ENCODE data around the gene GBA2. TPM values are rescaled to one million over a fixed set of nuclear protein-coding genes. Genes with fewer than 3 reads are reported as not detected.

GBA2 gene
- total and polyA plus RNA-seq, 5 donors from 2014 or later = 18.7 to 47.9 (median 23.0) TPM

DNA sequence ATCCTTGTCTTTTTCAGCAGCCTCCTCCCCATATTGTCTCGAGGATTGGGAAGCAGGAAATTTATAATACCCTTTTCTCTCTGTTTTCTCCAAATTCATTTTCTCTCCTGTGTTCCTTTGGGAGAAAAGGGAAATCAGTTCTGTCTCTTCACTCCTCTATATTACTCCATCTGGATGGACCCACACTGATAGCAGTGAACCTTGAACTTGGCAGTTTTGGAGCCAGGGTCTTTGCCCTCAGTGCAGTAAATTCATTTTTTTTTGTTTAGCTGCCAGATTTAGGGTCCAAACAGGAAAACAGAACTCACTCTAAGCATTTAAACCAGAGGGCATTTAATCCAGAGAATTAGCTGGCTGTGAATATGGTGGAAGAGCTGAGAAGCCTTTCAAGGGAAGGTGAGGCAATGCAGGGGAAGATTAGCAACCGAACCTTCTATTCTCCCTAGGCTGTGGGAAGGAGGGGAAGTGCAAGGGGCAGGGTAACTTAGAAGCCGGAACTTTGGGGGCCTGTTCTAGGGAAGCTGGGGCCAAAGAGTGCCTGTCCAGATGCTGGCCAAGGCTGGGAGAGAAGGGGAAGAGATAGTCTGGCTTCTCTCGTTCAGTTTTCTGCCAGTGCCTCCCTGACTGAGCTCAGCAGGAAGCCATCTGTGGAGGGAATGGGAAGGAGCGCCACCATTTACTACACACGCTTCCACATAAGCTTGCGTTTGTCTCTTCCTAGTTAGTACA lies 26.0 kb upstream of the GBA2 start:
- Mint-ChIP-seq H3K9me3 (peaks cover 0 to 2% (median 0%) of the 10 kb centered on the region in 7 donors), H3K4me1 (peaks cover 0 to 13% (median 6%) of the 10 kb centered on the region in 4 donors), H3K27me3 (no peaks in the 10 kb centered on the region), H3K36me3 (peaks cover 12% of the 10 kb centered on the region), H3K27ac (peak overlapping the region in 1 of 3 donors; percentile 55), H3K4me3 (no peak overlapping the region)
- Histone ChIP-seq H3K27me3 (ENCODE audit: control insufficient read depth, insufficient read depth, low read length) (no peaks in the 10 kb centered on the region), H3K4me3 (ENCODE audit: low read depth, low read length) (no peak overlapping the region), H3K9me3 (ENCODE audit: control insufficient read depth in 2 of 2, low read length in 2 of 2) (no peaks in the 10 kb centered on the region), H3K4me1 (ENCODE audit: control insufficient read depth, insufficient read depth, low read length, poor library complexity, severe bottlenecking) (no peaks in the 10 kb centered on the region), H3K27ac (ENCODE audit: insufficient read depth, low read length, poor library complexity, severe bottlenecking) (no peak overlapping the region), H3K36me3 (ENCODE audit: control insufficient read depth, insufficient read depth, low read length) (peaks cover 4% of the 10 kb centered on the region)
- no peak for DNase-seq
- no peak for ATAC-seq (ENCODE audit: low read depth in 2 of 2)

DNA sequence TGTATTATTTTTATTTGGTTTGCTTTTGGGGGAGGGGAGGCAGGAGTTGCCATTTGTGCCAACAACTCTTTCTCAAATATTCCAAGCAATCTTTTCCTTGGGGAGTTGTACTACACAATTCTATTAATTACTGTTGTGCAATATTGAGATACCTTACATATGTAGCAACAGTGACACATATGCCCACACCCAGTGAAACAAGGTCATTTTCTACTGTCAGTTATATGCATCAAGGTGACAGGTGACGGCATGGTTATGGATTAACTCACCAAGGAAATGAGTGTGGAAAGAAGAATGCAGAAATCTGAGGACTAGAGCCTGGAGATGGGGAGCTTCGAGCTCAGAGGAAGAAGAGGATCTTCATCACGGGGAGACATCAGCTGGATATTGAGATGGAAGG lies 22.9 kb upstream of the GBA2 start:
- no peak overlapping the region for H3K27ac Mint-ChIP-seq
- Histone ChIP-seq H3K27me3 (ENCODE audit: control insufficient read depth, insufficient read depth, low read length) (no peaks in the 10 kb centered on the region), H3K4me1 (ENCODE audit: control insufficient read depth, insufficient read depth, low read length, poor library complexity, severe bottlenecking) (no peaks in the 10 kb centered on the region), H3K27ac (ENCODE audit: insufficient read depth, low read length, poor library complexity, severe bottlenecking) (no peak overlapping the region), H3K9me3 (ENCODE audit: control insufficient read depth in 2 of 2, low read length in 2 of 2) (no peaks in the 10 kb centered on the region), H3K4me3 (ENCODE audit: low read depth, low read length) (no peak overlapping the region), H3K36me3 (ENCODE audit: control insufficient read depth, insufficient read depth, low read length) (peaks cover 4% of the 10 kb centered on the region)
- H3K36me3 Mint-ChIP-seq = peaks cover 3% of the 10 kb centered on the region
- DNase-seq (no peak), ATAC-seq (ENCODE audit: low read depth in 2 of 2) (no peak)
- H3K9me3 Mint-ChIP-seq = peaks cover 0 to 2% (median 0%) of the 10 kb centered on the region in 7 donors
- H3K4me1 Mint-ChIP-seq = peaks cover 0 to 12% (median 11%) of the 10 kb centered on the region in 4 donors
- H3K27me3 Mint-ChIP-seq = no peaks in the 10 kb centered on the region
- H3K4me3 Mint-ChIP-seq = no peak overlapping the region

DNA sequence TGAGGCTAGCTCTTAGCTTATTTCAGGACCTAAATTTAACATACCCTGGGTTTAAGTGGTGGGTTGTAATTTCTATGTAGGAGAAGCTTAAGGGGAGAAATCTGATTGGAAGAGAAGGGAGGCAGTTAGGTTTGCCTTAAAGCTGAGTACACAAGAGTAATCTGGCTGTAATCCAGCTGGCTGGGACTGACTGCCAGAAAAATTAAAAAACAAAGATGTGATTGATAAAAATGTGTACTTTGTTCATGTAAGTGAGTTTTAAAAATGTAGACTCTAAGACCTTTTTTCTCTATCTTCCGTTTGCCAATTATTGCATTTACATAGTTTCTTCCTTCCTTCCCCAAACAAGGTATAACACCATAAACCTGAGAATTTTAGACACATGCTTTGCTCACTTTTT lies 22.5 kb upstream of the GBA2 start:
- Histone ChIP-seq H3K27me3 (ENCODE audit: control insufficient read depth, insufficient read depth, low read length) (no peaks in the 10 kb centered on the region), H3K36me3 (ENCODE audit: control insufficient read depth, insufficient read depth, low read length) (peaks cover 4% of the 10 kb centered on the region), H3K27ac (ENCODE audit: insufficient read depth, low read length, poor library complexity, severe bottlenecking) (no peak overlapping the region), H3K4me3 (ENCODE audit: low read depth, low read length) (no peak overlapping the region), H3K9me3 (ENCODE audit: control insufficient read depth in 2 of 2, low read length in 2 of 2) (no peaks in the 10 kb centered on the region), H3K4me1 (ENCODE audit: control insufficient read depth, insufficient read depth, low read length, poor library complexity, severe bottlenecking) (no peaks in the 10 kb centered on the region)
- H3K27me3 Mint-ChIP-seq = no peaks in the 10 kb centered on the region
- DNase-seq (no peak), ATAC-seq (ENCODE audit: low read depth in 2 of 2) (no peak)
- H3K4me1 Mint-ChIP-seq = peaks cover 0 to 16% (median 13%) of the 10 kb centered on the region in 4 donors
- peaks cover 0 to 2% (median 0%) of the 10 kb centered on the region in 7 donors for H3K9me3 Mint-ChIP-seq
- no peak overlapping the region for H3K4me3 Mint-ChIP-seq
- H3K27ac Mint-ChIP-seq = no peak overlapping the region
- peaks cover 3% of the 10 kb centered on the region for H3K36me3 Mint-ChIP-seq

DNA sequence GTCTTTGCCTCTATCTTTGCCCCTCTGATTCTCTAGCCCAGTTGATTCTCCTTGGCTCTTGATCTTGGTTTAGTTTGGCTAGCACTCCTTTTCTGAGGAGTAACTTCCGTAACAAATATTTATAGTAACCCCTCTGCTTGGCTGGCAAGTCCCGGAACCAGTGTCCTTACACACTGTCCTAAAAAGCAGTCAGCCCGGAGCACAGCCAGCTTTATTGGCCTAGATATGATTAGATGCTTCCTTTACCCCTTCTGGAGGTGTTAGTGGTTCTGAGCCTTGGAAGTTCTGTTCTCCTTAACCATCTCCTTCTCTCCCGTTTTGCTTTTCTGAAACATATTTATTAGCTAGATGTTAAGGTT lies 22.0 kb upstream of the GBA2 start:
- H3K4me3 ChIP-seq (ENCODE audit: low read depth, low read length) = no peak overlapping the region
- Mint-ChIP-seq H3K4me1 (peaks cover 0 to 21% (median 18%) of the 10 kb centered on the region in 4 donors), H3K36me3 (peaks cover 3% of the 10 kb centered on the region), H3K27me3 (no peaks in the 10 kb centered on the region), H3K27ac (no peak overlapping the region), H3K9me3 (no peaks in the 10 kb centered on the region), H3K4me3 (no peak overlapping the region)
- no peaks in the 10 kb centered on the region for H3K4me1 ChIP-seq (ENCODE audit: control insufficient read depth, insufficient read depth, low read length, poor library complexity, severe bottlenecking)
- H3K9me3 ChIP-seq (ENCODE audit: control insufficient read depth in 2 of 2, low read length in 2 of 2) = no peaks in the 10 kb centered on the region
- ATAC-seq (ENCODE audit: low read depth in 2 of 2) = no peak
- DNase-seq = no peak
- no peaks in the 10 kb centered on the region for H3K27me3 ChIP-seq (ENCODE audit: control insufficient read depth, insufficient read depth, low read length)
- no peak overlapping the region for H3K27ac ChIP-seq (ENCODE audit: insufficient read depth, low read length, poor library complexity, severe bottlenecking)
- H3K36me3 ChIP-seq (ENCODE audit: control insufficient read depth, insufficient read depth, low read length) = peaks cover 4% of the 10 kb centered on the region

DNA sequence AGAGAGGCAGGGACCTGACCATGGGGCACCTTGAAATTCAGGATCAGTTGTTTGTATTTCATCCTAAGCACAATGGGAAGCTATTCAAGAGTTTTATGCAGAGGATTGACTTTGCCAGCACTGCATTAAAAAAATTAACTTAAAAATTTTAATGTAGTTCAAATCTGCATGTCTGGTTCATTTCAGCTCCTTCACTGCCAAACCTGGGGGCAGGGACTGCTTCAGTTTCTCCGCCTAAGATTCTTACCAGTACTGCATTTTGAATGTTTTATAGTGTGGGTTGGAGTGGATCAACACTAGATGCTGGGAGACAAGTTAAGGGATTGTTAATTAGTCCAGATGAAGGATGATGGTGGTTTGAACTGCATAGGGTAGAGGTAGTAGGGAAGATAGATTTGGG lies 20.7 kb upstream of the GBA2 start:
- no peak for DNase-seq
- no peaks in the 10 kb centered on the region for H3K9me3 Mint-ChIP-seq
- Histone ChIP-seq H3K27ac (ENCODE audit: insufficient read depth, low read length, poor library complexity, severe bottlenecking) (no peak overlapping the region), H3K9me3 (ENCODE audit: control insufficient read depth in 2 of 2, low read length in 2 of 2) (no peaks in the 10 kb centered on the region), H3K4me3 (ENCODE audit: low read depth, low read length) (no peak overlapping the region), H3K27me3 (ENCODE audit: control insufficient read depth, insufficient read depth, low read length) (no peaks in the 10 kb centered on the region), H3K4me1 (ENCODE audit: control insufficient read depth, insufficient read depth, low read length, poor library complexity, severe bottlenecking) (no peaks in the 10 kb centered on the region), H3K36me3 (ENCODE audit: control insufficient read depth, insufficient read depth, low read length) (peaks cover 4% of the 10 kb centered on the region)
- no peak overlapping the region for H3K27ac Mint-ChIP-seq
- H3K4me3 Mint-ChIP-seq = no peak overlapping the region
- H3K36me3 Mint-ChIP-seq = no peaks in the 10 kb centered on the region
- H3K27me3 Mint-ChIP-seq = no peaks in the 10 kb centered on the region
- H3K4me1 Mint-ChIP-seq = peaks cover 4 to 22% (median 15%) of the 10 kb centered on the region in 4 donors
- no peak for ATAC-seq (ENCODE audit: low read depth in 2 of 2)

DNA sequence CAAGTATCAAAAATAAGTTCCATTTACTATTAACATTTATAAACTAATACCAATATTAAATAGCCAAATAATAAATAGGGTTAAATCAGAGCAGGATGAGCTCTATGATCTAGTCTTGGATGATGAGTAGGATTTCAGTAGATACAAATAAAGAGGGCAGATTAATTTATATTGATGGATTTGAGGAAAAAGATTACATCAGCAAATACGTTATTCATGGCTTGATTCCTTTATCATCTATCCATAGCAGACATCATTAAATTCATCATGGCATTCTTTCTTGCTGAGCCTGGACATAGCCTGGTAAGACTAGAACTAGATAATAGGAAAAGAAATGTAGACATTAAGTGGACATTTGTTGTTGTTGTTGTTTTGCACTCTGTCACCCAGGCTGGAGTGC lies 18.4 kb upstream of the GBA2 start:
- no peak for ATAC-seq (ENCODE audit: low read depth in 2 of 2)
- Mint-ChIP-seq H3K36me3 (no peaks in the 10 kb centered on the region), H3K27me3 (no peaks in the 10 kb centered on the region), H3K4me1 (peaks cover 12 to 25% (median 18%) of the 10 kb centered on the region in 4 donors), H3K4me3 (no peak overlapping the region), H3K9me3 (no peaks in the 10 kb centered on the region), H3K27ac (no peak overlapping the region)
- Histone ChIP-seq H3K27ac (ENCODE audit: insufficient read depth, low read length, poor library complexity, severe bottlenecking) (no peak overlapping the region), H3K4me3 (ENCODE audit: low read depth, low read length) (no peak overlapping the region), H3K4me1 (ENCODE audit: control insufficient read depth, insufficient read depth, low read length, poor library complexity, severe bottlenecking) (no peaks in the 10 kb centered on the region), H3K36me3 (ENCODE audit: control insufficient read depth, insufficient read depth, low read length) (peaks cover 4% of the 10 kb centered on the region), H3K9me3 (ENCODE audit: control insufficient read depth in 2 of 2, low read length in 2 of 2) (no peaks in the 10 kb centered on the region), H3K27me3 (ENCODE audit: control insufficient read depth, insufficient read depth, low read length) (no peaks in the 10 kb centered on the region)
- no peak for DNase-seq

DNA sequence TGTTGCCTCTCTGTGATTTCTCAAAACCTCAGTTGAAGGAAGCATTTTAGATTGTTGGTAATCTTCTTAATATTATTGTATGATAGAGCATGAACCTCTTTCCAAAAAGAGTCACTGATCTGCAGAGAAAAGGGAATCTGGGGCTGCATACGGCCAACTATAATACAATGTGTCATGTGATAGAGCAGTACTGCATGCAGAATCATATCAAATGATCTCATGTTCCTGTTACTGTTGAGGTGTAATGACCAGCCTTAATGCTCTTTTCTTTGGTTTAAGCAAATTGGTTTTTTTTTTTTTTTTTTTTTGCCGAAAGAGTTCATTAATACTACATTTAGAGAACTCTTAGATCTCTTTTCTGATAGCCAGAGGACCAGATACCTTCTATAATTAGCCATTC lies 18.0 kb upstream of the GBA2 start:
- Histone ChIP-seq H3K4me1 (ENCODE audit: control insufficient read depth, insufficient read depth, low read length, poor library complexity, severe bottlenecking) (no peaks in the 10 kb centered on the region), H3K4me3 (ENCODE audit: low read depth, low read length) (no peak overlapping the region), H3K27me3 (ENCODE audit: control insufficient read depth, insufficient read depth, low read length) (no peaks in the 10 kb centered on the region), H3K36me3 (ENCODE audit: control insufficient read depth, insufficient read depth, low read length) (peaks cover under 1% of the 10 kb centered on the region), H3K27ac (ENCODE audit: insufficient read depth, low read length, poor library complexity, severe bottlenecking) (no peak overlapping the region), H3K9me3 (ENCODE audit: control insufficient read depth in 2 of 2, low read length in 2 of 2) (no peaks in the 10 kb centered on the region)
- no peak for ATAC-seq (ENCODE audit: low read depth in 2 of 2)
- no peaks in the 10 kb centered on the region for H3K27me3 Mint-ChIP-seq
- peaks cover 14 to 28% (median 22%) of the 10 kb centered on the region in 4 donors for H3K4me1 Mint-ChIP-seq
- H3K9me3 Mint-ChIP-seq = no peaks in the 10 kb centered on the region
- H3K4me3 Mint-ChIP-seq = no peak overlapping the region
- no peak for DNase-seq
- H3K36me3 Mint-ChIP-seq = no peaks in the 10 kb centered on the region
- no peak overlapping the region for H3K27ac Mint-ChIP-seq

DNA sequence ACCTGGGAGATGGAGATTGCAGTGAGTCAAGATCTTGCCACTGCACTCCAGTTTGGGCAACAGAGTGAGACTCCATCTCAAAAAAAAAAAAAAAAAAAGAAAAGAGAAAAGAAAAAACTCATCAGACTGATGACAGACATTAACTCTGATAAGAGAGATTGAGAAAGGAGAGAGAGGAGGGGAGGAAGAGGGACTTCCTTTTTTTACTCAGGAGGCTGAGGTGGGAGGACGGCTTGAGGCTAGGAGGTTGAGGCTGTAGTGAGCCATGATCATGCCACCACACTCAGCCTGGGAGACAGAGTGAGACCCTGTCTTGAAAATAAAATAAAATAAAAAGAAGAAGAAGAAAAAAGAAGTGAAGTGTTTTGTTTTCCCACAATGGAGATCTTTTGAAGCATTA lies 14.8 kb upstream of the GBA2 start:
- Histone ChIP-seq H3K4me3 (ENCODE audit: low read depth, low read length) (no peak overlapping the region), H3K27me3 (ENCODE audit: control insufficient read depth, insufficient read depth, low read length) (no peaks in the 10 kb centered on the region), H3K27ac (ENCODE audit: insufficient read depth, low read length, poor library complexity, severe bottlenecking) (no peak overlapping the region), H3K36me3 (ENCODE audit: control insufficient read depth, insufficient read depth, low read length) (peaks cover 6% of the 10 kb centered on the region), H3K4me1 (ENCODE audit: control insufficient read depth, insufficient read depth, low read length, poor library complexity, severe bottlenecking) (peaks cover 6% of the 10 kb centered on the region), H3K9me3 (ENCODE audit: control insufficient read depth in 2 of 2, low read length in 2 of 2) (no peaks in the 10 kb centered on the region)
- no peak for DNase-seq
- Mint-ChIP-seq H3K4me1 (peaks cover 26 to 53% (median 41%) of the 10 kb centered on the region in 4 donors), H3K27me3 (no peaks in the 10 kb centered on the region), H3K36me3 (peaks cover 7% of the 10 kb centered on the region), H3K9me3 (no peaks in the 10 kb centered on the region), H3K27ac (no peak overlapping the region), H3K4me3 (no peak overlapping the region)
- no peak for ATAC-seq (ENCODE audit: low read depth in 2 of 2)

All from CD4-positive, CD25-positive, alpha-beta regulatory T cell (primary cell).